Neutrophil (primary cell): ENCODE results near the gene MACROD1.

Experiments used
- H3K27ac ChIP-seq: fragments of 200-600 bp; sonication (generic); 2 replicates; pipeline ENCODE4 v1.5.1; 2016; ENCODE audit warnings: mild to moderate bottlenecking, moderate library complexity
- H3K27me3 ChIP-seq: fragments of 200-600 bp; sonication (generic); 2 replicates; pipeline ENCODE4 v1.6.0; 2016; ENCODE audit warnings: mild to moderate bottlenecking
- H3K36me3 ChIP-seq: fragments of 200-600 bp; sonication (generic); 2 replicates; pipeline ENCODE4 v1.5.1; 2017
- H3K4me1 ChIP-seq, 2 experiments: fragments of 200-600 bp in 1 of 2; sonication (generic) in 1 of 2; 1 replicate in 1 of 2; 2 replicates in 1 of 2; pipeline versions ENCODE4 v1.5.1 to v1.6.1; 2013 to 2016; ENCODE audit warnings: low read depth in 1 of 2, low read length in 1 of 2, mild to moderate bottlenecking in 1 of 2, moderate library complexity in 1 of 2; ENCODE audit not compliant: control insufficient read depth in 1 of 2, insufficient read depth in 1 of 2
- H3K4me3 ChIP-seq, 2 experiments: fragments of 200-600 bp in 1 of 2; sonication (generic) in 1 of 2; 1 replicate in 1 of 2; 2 replicates in 1 of 2; pipeline ENCODE4 v1.5.1; 2013 to 2016; ENCODE audit warnings: low read depth in 1 of 2, low read length in 1 of 2, mild to moderate bottlenecking in 1 of 2, moderate library complexity in 1 of 2
- H3K9me3 ChIP-seq: fragments of 200-600 bp; sonication (generic); 2 replicates; pipeline ENCODE4 v1.5.1; 2016
- TF ChIP-seq, protein P1 (sequence below): fragments of 200-600 bp; sonication (generic); IDR thresholded peaks from 2 replicates; pipeline ENCODE4 v1.5.1; 2016; ENCODE audit warnings: antibody characterized with exemption

Gene MACROD1

DNA sequence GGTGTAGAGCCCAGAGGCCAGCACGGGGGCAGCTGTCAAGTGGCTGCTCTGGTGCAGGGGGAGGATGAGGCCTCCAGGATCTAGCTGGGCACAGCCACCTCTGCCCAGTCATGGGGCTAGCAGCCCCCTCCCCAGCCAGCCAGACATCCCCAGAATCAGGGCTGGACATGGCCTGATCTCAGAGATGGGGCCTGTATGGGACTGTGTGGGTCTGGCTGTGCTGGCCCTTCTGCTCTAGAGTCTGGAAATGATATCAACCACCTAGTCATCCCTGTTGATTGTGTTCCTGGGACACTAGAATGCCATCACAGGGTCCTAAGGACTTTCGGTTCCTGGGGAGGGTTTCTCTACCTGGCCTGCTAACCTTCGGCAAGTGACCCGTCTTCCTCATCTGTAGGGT lies 127.4 kb downstream of the MACROD1 start:
- Histone ChIP-seq H3K36me3 (no peaks in the 10 kb centered on the region), H3K4me1 (no peaks in the 10 kb centered on the region), H3K9me3 (no peaks in the 10 kb centered on the region), H3K27me3 (peaks cover 64% of the 10 kb centered on the region), H3K27ac (no peak overlapping the region), H3K4me3 (no peak overlapping the region)
- TF ChIP-seq, protein P1, sequence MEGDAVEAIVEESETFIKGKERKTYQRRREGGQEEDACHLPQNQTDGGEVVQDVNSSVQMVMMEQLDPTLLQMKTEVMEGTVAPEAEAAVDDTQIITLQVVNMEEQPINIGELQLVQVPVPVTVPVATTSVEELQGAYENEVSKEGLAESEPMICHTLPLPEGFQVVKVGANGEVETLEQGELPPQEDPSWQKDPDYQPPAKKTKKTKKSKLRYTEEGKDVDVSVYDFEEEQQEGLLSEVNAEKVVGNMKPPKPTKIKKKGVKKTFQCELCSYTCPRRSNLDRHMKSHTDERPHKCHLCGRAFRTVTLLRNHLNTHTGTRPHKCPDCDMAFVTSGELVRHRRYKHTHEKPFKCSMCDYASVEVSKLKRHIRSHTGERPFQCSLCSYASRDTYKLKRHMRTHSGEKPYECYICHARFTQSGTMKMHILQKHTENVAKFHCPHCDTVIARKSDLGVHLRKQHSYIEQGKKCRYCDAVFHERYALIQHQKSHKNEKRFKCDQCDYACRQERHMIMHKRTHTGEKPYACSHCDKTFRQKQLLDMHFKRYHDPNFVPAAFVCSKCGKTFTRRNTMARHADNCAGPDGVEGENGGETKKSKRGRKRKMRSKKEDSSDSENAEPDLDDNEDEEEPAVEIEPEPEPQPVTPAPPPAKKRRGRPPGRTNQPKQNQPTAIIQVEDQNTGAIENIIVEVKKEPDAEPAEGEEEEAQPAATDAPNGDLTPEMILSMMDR, result no peak

DNA sequence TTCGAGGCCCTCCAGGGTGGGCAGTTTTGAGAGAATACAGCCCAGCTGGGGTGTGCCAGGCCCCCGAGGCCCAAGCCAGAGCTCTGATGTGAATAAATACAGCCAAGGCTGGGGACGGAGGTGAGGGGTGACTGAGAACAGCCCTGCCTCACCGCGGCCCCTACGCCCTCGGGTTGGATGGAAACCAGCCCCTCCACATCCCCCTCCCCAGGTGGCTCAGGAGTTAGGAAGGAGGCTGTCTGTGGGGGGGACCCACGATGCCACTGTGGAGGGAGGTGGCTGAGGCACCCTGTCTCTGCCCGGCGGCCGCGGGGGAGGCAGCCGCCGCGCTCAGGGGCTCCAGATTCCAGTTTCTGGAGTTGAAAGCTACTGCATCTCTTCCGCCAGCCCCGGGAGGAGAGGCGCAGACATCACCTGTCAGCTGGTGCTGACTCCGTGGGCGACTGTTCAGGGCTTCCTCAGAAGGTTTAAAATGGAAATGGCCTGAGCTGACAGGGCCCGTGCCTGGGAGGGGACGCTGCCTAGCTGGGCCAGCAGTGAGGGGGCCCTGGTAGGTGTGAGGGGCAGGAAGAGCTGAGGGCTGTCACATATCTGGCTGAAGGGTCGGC lies 128.8 kb downstream of the MACROD1 start:
- Histone ChIP-seq H3K4me1 (no peaks in the 10 kb centered on the region), H3K27me3 (peaks cover 77% of the 10 kb centered on the region), H3K9me3 (no peaks in the 10 kb centered on the region), H3K27ac (no peak overlapping the region), H3K4me3 (no peak overlapping the region), H3K36me3 (no peaks in the 10 kb centered on the region)
- TF ChIP-seq, protein P1, result no peak

DNA sequence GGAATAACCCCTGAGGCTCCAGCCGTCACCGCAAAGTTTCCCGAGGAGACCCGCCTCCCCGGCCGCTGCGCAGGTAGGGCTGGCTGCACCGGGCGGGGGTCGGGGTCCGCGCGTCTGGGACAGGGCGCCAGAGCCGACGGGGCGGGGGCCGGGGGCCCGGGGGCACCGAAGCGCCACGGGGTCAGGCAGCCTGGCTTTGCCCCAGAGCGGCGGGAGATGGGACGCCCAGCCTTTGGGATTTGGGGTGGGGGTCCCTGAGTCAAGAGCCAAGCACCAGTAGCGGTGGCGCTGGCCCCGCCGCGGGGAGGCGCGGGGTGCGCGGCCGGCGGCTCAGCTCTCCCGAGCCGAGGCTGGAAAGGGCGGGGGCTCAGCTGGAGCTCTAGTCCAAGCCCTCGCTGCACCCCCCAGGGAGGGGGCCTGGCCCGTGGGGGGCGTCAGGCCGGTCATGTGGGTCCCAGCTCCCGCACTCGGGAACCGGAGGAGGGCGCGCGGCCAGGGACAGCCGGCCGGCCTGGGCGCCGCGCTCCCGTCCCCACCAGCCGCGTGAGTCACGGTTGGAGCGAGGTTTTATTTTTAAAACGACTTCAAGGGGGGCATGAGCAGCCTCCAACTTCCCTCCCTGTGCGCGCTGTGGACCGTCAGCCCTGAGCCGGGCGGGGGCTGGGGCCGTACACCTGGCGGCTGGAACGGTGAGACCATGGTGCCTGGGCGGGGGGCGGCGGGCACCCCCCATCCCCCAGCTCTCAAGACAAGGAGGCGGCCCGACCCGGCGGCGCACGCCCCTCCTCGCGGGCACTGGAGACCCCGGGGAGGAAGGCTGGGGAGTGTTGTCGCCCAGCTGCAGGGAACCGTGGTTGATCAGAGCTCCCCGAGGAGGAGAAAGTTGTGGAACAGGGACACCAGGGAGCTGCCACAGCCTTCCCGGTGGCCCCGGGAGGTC lies 129.6 kb downstream of the MACROD1 start:
- peaks cover 80% of the 10 kb centered on the region for H3K27me3 ChIP-seq
- no peak overlapping the region for H3K4me3 ChIP-seq
- no peaks in the 10 kb centered on the region for H3K9me3 ChIP-seq

DNA sequence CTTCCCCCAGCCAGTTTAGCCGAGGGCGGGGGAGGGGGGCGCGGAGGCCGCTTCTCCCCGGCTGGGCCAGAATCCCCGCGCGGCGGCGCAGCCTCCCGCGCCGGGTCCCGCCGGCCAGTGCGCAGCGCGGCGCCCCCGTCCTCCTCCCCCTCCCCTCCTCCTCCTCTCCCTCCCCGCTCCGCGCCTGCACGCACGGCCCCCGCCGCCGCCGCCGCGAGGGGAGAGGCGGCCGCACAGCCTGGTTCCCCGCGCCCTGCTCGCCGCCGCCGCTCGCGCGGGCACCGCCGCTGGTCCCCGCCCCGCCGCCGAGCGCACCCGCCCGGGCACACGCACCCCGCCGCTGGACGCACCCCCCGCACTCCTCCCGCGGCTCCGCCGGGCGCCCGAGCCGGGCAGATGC lies 130.3 kb downstream of the MACROD1 start, which contains the start of gene FLRT1:
Gene FLRT1 (plus strand): TSS at position 356 of the 400 bp plus-strand sequence. CDS start 80,337 bp downstream, outside the sequence.
- H3K9me3 ChIP-seq, result no peaks in the 10 kb centered on the region
- H3K27ac ChIP-seq, result no peak within 1 kb of the TSS
- H3K27me3 ChIP-seq, result peaks cover 80% of the 10 kb centered on the region
- no peaks in the 10 kb centered on the region for H3K36me3 ChIP-seq
- TF ChIP-seq, protein P1, result no peak
- H3K4me3 ChIP-seq, result no peak within 1 kb of the TSS
- H3K4me1 ChIP-seq, result no peaks in the 10 kb centered on the region

More for the DNA sequence above, 129.6 kb downstream of the MACROD1 start:
- TF ChIP-seq, protein P1, result no peak
- no peak overlapping the region for H3K27ac ChIP-seq
- H3K36me3 ChIP-seq, result no peaks in the 10 kb centered on the region
- H3K4me1 ChIP-seq, result no peaks in the 10 kb centered on the region

DNA sequence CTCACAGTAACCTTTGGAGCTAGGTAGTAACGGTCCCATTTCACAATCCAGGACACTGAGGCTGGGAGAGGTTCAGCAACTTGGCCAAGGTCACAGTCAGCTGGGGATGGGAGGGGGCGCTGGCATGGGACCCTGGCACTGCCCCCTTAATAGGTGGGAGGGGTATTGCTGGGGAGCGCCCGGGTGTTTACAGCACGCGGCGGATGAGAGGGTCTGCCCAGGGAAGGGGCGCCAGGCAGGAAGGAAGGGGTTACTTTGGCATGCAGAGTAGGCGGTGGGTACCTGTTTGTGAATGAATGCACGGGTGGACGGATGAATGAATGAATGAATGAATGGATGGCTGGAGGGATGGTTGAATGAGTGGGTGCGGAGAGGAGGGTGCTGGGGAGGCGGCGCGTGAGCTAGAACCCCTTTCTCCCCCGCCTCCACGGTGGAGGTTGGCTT lies 130.8 kb downstream of the MACROD1 start:
- H3K4me3 ChIP-seq, result no peak overlapping the region
- no peak overlapping the region for H3K27ac ChIP-seq
- H3K4me1 ChIP-seq, result no peaks in the 10 kb centered on the region
- no peaks in the 10 kb centered on the region for H3K36me3 ChIP-seq
- TF ChIP-seq, protein P1, result no peak
- H3K9me3 ChIP-seq, result no peaks in the 10 kb centered on the region
- H3K27me3 ChIP-seq, result peaks cover 80% of the 10 kb centered on the region
